WI38 (cell line): Measurements from ENCODE around the gene CCDC188.

Experiments used
- H3K4me3 ChIP-seq: 2 replicates; pipeline ENCODE4 v1.5.1; 2011; ENCODE audit warnings: low read depth, mild to moderate bottlenecking, control low read depth, low read length
- CTCF ChIP-seq: IDR thresholded peaks from 2 replicates; pipeline ENCODE4 v1.5.1; 2012; ENCODE audit warnings: low read depth, mild to moderate bottlenecking, control low read depth, low read length

The CCDC188 gene

GRCh38 chr22:20173772-20174171 is 22.9 kb upstream of the CCDC188 start:
- H3K4me3 ChIP-seq, result no peak overlapping the region
- TF ChIP-seq CTCF, result no peak

- H3K4me3 ChIP-seq, result no peak overlapping the region
- TF ChIP-seq CTCF, result no peak
Measured at GRCh38 chr22:20173246-20173645, 22.4 kb upstream of the CCDC188 start.

GRCh38 chr22:20172141-20172613 is 21.3 kb upstream of the CCDC188 start:
- no peak overlapping the region for H3K4me3 ChIP-seq
- no peak for TF ChIP-seq CTCF

GRCh38 chr22:20171288-20172140 is 20.7 kb upstream of the CCDC188 start:
- TF ChIP-seq CTCF, result no peak
- H3K4me3 ChIP-seq, result no peak overlapping the region

GRCh38 chr22:20170170-20170569 is 19.3 kb upstream of the CCDC188 start:
- H3K4me3 ChIP-seq, result no peak overlapping the region
- no peak for TF ChIP-seq CTCF

- no peak for TF ChIP-seq CTCF
- no peak overlapping the region for H3K4me3 ChIP-seq
Measured at GRCh38 chr22:20169253-20169822, 18.5 kb upstream of the CCDC188 start.

- no peak for TF ChIP-seq CTCF
- H3K4me3 ChIP-seq, result no peak overlapping the region
Measured at GRCh38 chr22:20167643-20168322, 16.9 kb upstream of the CCDC188 start.
